Stomach (tissue), 4 donors: Measurements from ENCODE around the gene RPS6KA2.

Experiments used
- CTCF ChIP-seq, 7 experiments: fragments of 450-650 bp in 4 of 7; fragments of 200-600 bp in 3 of 7; sonication (generic) in 3 of 7; IDR thresholded peaks; one replicate each; pipeline ENCODE4 v1.5.1; 2016 to 2019; ENCODE audit warnings: antibody characterized with exemption in 7 of 7, control low read depth in 2 of 7, mild to moderate bottlenecking in 1 of 7
- EP300 ChIP-seq: sonication (generic); formaldehyde crosslinking; IDR thresholded peaks from one replicate; pipeline ENCODE4 v1.6.1; 2017; ENCODE audit warnings: antibody characterized with exemption
- POLR2A ChIP-seq, 4 donors: fragments of 450-650 bp; IDR thresholded peaks; one replicate each; pipeline ENCODE4 v1.6.1; 2016; ENCODE audit warnings: antibody characterized with exemption in 4 of 4, control low read depth in 2 of 4, mild to moderate bottlenecking in 1 of 4, moderate library complexity in 1 of 4

- TF ChIP-seq EP300 (no peak), CTCF (IDR thresholded peaks at IDR 0.05) (no peak), POLR2A (IDR thresholded peaks at IDR 0.05) (no peak)
These were observed 247.3 kb downstream of the RPS6KA2 start for GRCh38 chr6:166379800-166380199.
